Retinal pigment epithelial cell (primary cell): ENCODE results near the gene FANCD2.

Source experiments
- DNase-seq: peaks from one replicate; pipeline ENCODE4 v3.0.0-alpha.2; 2010; ENCODE audit warnings: low read depth
- H3K4me3 ChIP-seq: 2 replicates; pipeline ENCODE4 v1.5.1; 2011; ENCODE audit warnings: mild to moderate bottlenecking, low read length, control low read depth, moderate library complexity
- CTCF ChIP-seq: conservative IDR thresholded peaks from 2 replicates; pipeline ENCODE4 v1.5.1; 2011; ENCODE audit warnings: low read depth, low read length, control low read depth, inconsistent platforms

The FANCD2 gene

GRCh38 chr3:10026084-10026890 lies at the start of gene FANCD2:
Gene FANCD2, plus strand, starts transcription at chr3:10026437. Its CDS starts 2,221 bp downstream, at chr3:10028658.
- DNase-seq: no peak
- H3K4me3 ChIP-seq: peak within 1 kb of the TSS; percentile 97
- TF ChIP-seq CTCF: no peak

- H3K4me3 ChIP-seq: no peak overlapping the region
- DNase-seq: peak; percentile 94
- TF ChIP-seq CTCF: no peak
Measured at GRCh38 chr3:9976721-9977709, 49.2 kb upstream of the FANCD2 start.

- no peak for TF ChIP-seq CTCF
- no peak for DNase-seq
- no peak overlapping the region for H3K4me3 ChIP-seq
Measured at GRCh38 chr3:9978710-9979305, 47.4 kb upstream of the FANCD2 start.

GRCh38 chr3:9980251-9980650 lies 46.0 kb upstream of the FANCD2 start:
- DNase-seq: no peak
- no peak for TF ChIP-seq CTCF
- no peak overlapping the region for H3K4me3 ChIP-seq

GRCh38 chr3:9986230-9986725 lies 40.0 kb upstream of the FANCD2 start:
- peak overlapping the region; percentile 99 for H3K4me3 ChIP-seq
- no peak for TF ChIP-seq CTCF
- DNase-seq: no peak

- DNase-seq: no peak
- no peak overlapping the region for H3K4me3 ChIP-seq
- no peak for TF ChIP-seq CTCF
Measured at GRCh38 chr3:9994086-9994844, 32.0 kb upstream of the FANCD2 start.
